ENCODE measurements around the gene SLC22A13. TPM values are rescaled to one million over a fixed set of nuclear protein-coding genes. Genes with fewer than 3 reads are reported as not detected.

Gene SLC22A13
- total RNA-seq (ENCODE audit: low replicate concordance), result 0.60 and 0.79 TPM in 2 replicates
- long read RNA-seq, result 0 reads

- no peak for DNase-seq (ENCODE audit: extremely low spot score, unreplicated experiment)
- Mint-ChIP-seq H3K4me1 (ENCODE audit: unreplicated experiment) (peaks cover 5% of the 10 kb centered on the region), H3K27ac (peak within 1 kb of the TSS; percentile 0), H3K9me3 (no peaks in the 10 kb centered on the region), H3K4me3 (no peak within 1 kb of the TSS), H3K36me3 (peaks cover 10% of the 10 kb centered on the region), H3K27me3 (no peaks in the 10 kb centered on the region)
- no peak for TF ChIP-seq CTCF (conservative IDR thresholded peaks at IDR 0.05)
Observed at GRCh38 chr3:38265604-38266307, at the start of gene SLC22A13. SLC22A13 (plus strand) TSS chr3:38265812; CDS start chr3:38265861, 49 bp downstream.

GRCh38 chr3:38219609-38220197 lies 45.9 kb upstream of the SLC22A13 start:
- Mint-ChIP-seq H3K4me1 (ENCODE audit: unreplicated experiment) (no peaks in the 10 kb centered on the region), H3K36me3 (peaks cover 42% of the 10 kb centered on the region), H3K4me3 (no peak overlapping the region), H3K9me3 (no peaks in the 10 kb centered on the region), H3K27me3 (no peaks in the 10 kb centered on the region), H3K27ac (no peak overlapping the region)
- no peak for TF ChIP-seq CTCF (conservative IDR thresholded peaks at IDR 0.05)
- DNase-seq (ENCODE audit: extremely low spot score, unreplicated experiment), result no peak

- no peak for DNase-seq (ENCODE audit: extremely low spot score, unreplicated experiment)
- Mint-ChIP-seq H3K27ac (no peak overlapping the region), H3K27me3 (no peaks in the 10 kb centered on the region), H3K4me3 (no peak overlapping the region), H3K4me1 (ENCODE audit: unreplicated experiment) (no peaks in the 10 kb centered on the region), H3K9me3 (no peaks in the 10 kb centered on the region), H3K36me3 (peaks cover 47% of the 10 kb centered on the region)
- no peak for TF ChIP-seq CTCF (conservative IDR thresholded peaks at IDR 0.05)
Observed at GRCh38 chr3:38221005-38221404, 44.6 kb upstream of the SLC22A13 start.

GRCh38 chr3:38222032-38222634 lies 43.5 kb upstream of the SLC22A13 start:
- TF ChIP-seq CTCF (conservative IDR thresholded peaks at IDR 0.05), result no peak
- Mint-ChIP-seq H3K9me3 (no peaks in the 10 kb centered on the region), H3K4me1 (ENCODE audit: unreplicated experiment) (no peaks in the 10 kb centered on the region), H3K36me3 (peaks cover 40% of the 10 kb centered on the region), H3K27me3 (no peaks in the 10 kb centered on the region), H3K4me3 (no peak overlapping the region), H3K27ac (no peak overlapping the region)
- no peak for DNase-seq (ENCODE audit: extremely low spot score, unreplicated experiment)

- Mint-ChIP-seq H3K9me3 (no peaks in the 10 kb centered on the region), H3K4me3 (no peak overlapping the region), H3K27me3 (no peaks in the 10 kb centered on the region), H3K27ac (no peak overlapping the region), H3K4me1 (ENCODE audit: unreplicated experiment) (no peaks in the 10 kb centered on the region), H3K36me3 (peaks cover 38% of the 10 kb centered on the region)
- DNase-seq (ENCODE audit: extremely low spot score, unreplicated experiment), result no peak
- no peak for TF ChIP-seq CTCF (conservative IDR thresholded peaks at IDR 0.05)
Observed at GRCh38 chr3:38224357-38224756, 41.3 kb upstream of the SLC22A13 start.

Data from type B pancreatic cell (in vitro differentiated cells).